ENCODE measurements around the gene HSPA9. TPM values are rescaled to one million over a fixed set of nuclear protein-coding genes. Genes with fewer than 3 reads are reported as not detected.

Gene HSPA9
- total and polyA plus RNA-seq, 2 donors (not counting 1 experiment from before 2014, with no cell fraction given) = 66.5 to 139 TPM

- ChIA-PET CTCF (interaction anchor here (1.3 to 3.3 kb wide), 7 partner anchors 32 to 210 kb away, joined by 3 to 23 read pairs (median 4); partner anchors contain the start of genes HSPA9 and KDM3B), POLR2A (interaction anchor here (0.8 to 3.4 kb wide), 8 partner anchors 11 to 799 kb away, joined by 3 to 32 read pairs (median 5); partner anchors contain the start of genes EGR1, FAM53C, HSPA9 and KDM3B)
- peak overlapping the region; percentile 71 for H2AFZ ChIP-seq (ENCODE audit: insufficient read depth, low read depth, low read length, poor library complexity, severe bottlenecking)
- H3K9ac ChIP-seq (ENCODE audit: low read length) = peak overlapping the region; percentile 99
- no peaks in the 10 kb centered on the region for H3K27me3 Mint-ChIP-seq
- intact Hi-C loops (cut with micrococcal nuclease) = loop anchor here (2.0 to 10.0 kb wide), 2 partner anchors 510 to 1572 kb away; partner anchors contain the start of genes FAM13B and PURA
- peaks cover 70% of the 10 kb centered on the region for H3K4me1 Mint-ChIP-seq
- H3K27ac ChIP-seq (ENCODE audit: low read length in 2 of 2) = peak overlapping the region; percentile 97 to 100
- H3K4me2 ChIP-seq (replicated peaks; ENCODE audit: low read depth, low read length, poor library complexity, severe bottlenecking) = peak overlapping the region; percentile 86
- peak overlapping the region; percentile 94 for H3K4me3 Mint-ChIP-seq
- H3K9me3 ChIP-seq (ENCODE audit: control extremely low read depth in 1 of 3, control insufficient read depth in 2 of 3, insufficient read depth in 1 of 3, low read length in 2 of 3) = no peaks in the 10 kb centered on the region
- H3K79me2 ChIP-seq (ENCODE audit: control insufficient read depth, insufficient read depth, low read length) = peaks cover 94% of the 10 kb centered on the region
- H3K27me3 ChIP-seq (replicated peaks in 1 of 4; ENCODE audit: control extremely low read depth in 1 of 4, control insufficient read depth in 3 of 4, insufficient read depth in 4 of 4, low read length in 3 of 4) = no peaks in the 10 kb centered on the region
- H4K20me1 ChIP-seq (ENCODE audit: control insufficient read depth, insufficient read depth, low read length, poor library complexity, severe bottlenecking) = peaks cover 11% of the 10 kb centered on the region
- DNase-seq (no peak), ATAC-seq (ENCODE audit: low read depth) (no peak)
- H3K9me3 Mint-ChIP-seq (ENCODE audit: insufficient read depth) = no peaks in the 10 kb centered on the region
- H3K27ac Mint-ChIP-seq = peak overlapping the region; percentile 100
- H3K36me3 ChIP-seq (replicated peaks in 1 of 2; ENCODE audit: control extremely low read depth in 1 of 2, control insufficient read depth in 1 of 2, extremely low read depth in 1 of 2, insufficient read depth in 2 of 2, low read length in 1 of 2) = no peaks in the 10 kb centered on the region
- under 1% methylated on average over 42 of the region's 47 CpGs for WGBS (ENCODE audit: insufficient coverage)
- TF ChIP-seq CTCF (IDR thresholded peaks at IDR 0.05) (no peak), EZH2 (IDR thresholded peaks at IDR 0.05; ENCODE audit: borderline replicate concordance, insufficient read depth, low read depth, low read length, poor library complexity, severe bottlenecking) (no peak)
- H3K4me3 ChIP-seq (ENCODE audit: control extremely low read depth in 1 of 5, extremely low read depth in 1 of 5, insufficient read depth in 1 of 5, low read depth in 2 of 5, low read length in 4 of 5) = peak overlapping the region; percentile 50 to 98 (median 86)
- H3K4me1 ChIP-seq (ENCODE audit: control insufficient read depth in 2 of 2, insufficient read depth in 2 of 2, low read length in 2 of 2) = peaks cover 33 to 46% of the 10 kb centered on the region in 2 donors
These were observed 32.8 kb downstream of the HSPA9 start for GRCh38 chr5:138542180-138542955.
